GM23338 (cell line): ENCODE results near the gene EBF4. TPM values are rescaled to one million over a fixed set of nuclear protein-coding genes. Genes with fewer than 3 reads are reported as not detected.

Experiments
- ATAC-seq: fragments of 200-7000 bp; cut with Tn5 transposase; 3 replicates; pipeline ENCODE4 v1.9.1; 2020
- DNase-seq: peaks from one replicate; pipeline ENCODE4 v3.0.0-alpha.2; 2015; ENCODE audit warnings: low spot score
- H2AFZ ChIP-seq: fragments of 200-600 bp; sonication (generic); 2 replicates; pipeline ENCODE4 v1.8.0; 2016; ENCODE audit warnings: antibody characterized with exemption, mild to moderate bottlenecking, moderate library complexity
- H3F3A ChIP-seq: fragments of 200-600 bp; sonication (generic); replicated peaks from 2 replicates; pipeline ENCODE4 v1.8.0; 2017; ENCODE audit warnings: antibody characterized with exemption, mixed run types, low read depth
- H3K27ac ChIP-seq: fragments of 200-600 bp; sonication (generic); 2 replicates; pipeline ENCODE4 v1.6.1; 2016; ENCODE audit warnings: low read depth
- H3K27me3 ChIP-seq: fragments of 200-600 bp; sonication (generic); 2 replicates; pipeline ENCODE4 v1.8.0; 2016; ENCODE audit warnings: mild to moderate bottlenecking, mixed run types, moderate library complexity; ENCODE audit not compliant: insufficient read depth
- H3K36me3 ChIP-seq: fragments of 200-600 bp; sonication (generic); 2 replicates; pipeline ENCODE4 v1.8.0; 2016; ENCODE audit warnings: mild to moderate bottlenecking; ENCODE audit not compliant: insufficient read depth
- H3K4me1 ChIP-seq: fragments of 200-600 bp; sonication (generic); 2 replicates; pipeline ENCODE4 v1.8.0; 2016; ENCODE audit warnings: mild to moderate bottlenecking, moderate library complexity; ENCODE audit not compliant: insufficient read depth
- H3K4me2 ChIP-seq: fragments of 200-600 bp; sonication (generic); 2 replicates; pipeline ENCODE4 v1.7.1; 2017; ENCODE audit warnings: mixed run types
- H3K4me3 ChIP-seq: fragments of 200-600 bp; sonication (generic); 2 replicates; pipeline ENCODE4 v1.6.1; 2016; ENCODE audit warnings: mixed run types
- H3K79me2 ChIP-seq: fragments of 200-600 bp; sonication (generic); replicated peaks from 2 replicates; pipeline ENCODE4 v1.8.0; 2017; ENCODE audit warnings: mild to moderate bottlenecking; ENCODE audit not compliant: insufficient read depth
- H3K9me2 ChIP-seq: fragments of 200-600 bp; sonication (generic); 2 replicates; pipeline ENCODE4 v1.8.0; 2017; ENCODE audit not compliant: insufficient read depth
- H4K20me1 ChIP-seq: fragments of 200-600 bp; sonication (generic); replicated peaks from 2 replicates; pipeline ENCODE4 v1.8.0; 2017; ENCODE audit warnings: mild to moderate bottlenecking; ENCODE audit not compliant: insufficient read depth
- H3K27ac Mint-ChIP-seq: 2 replicates; pipeline ENCODE4 v1.8.0; 2020; ENCODE audit warnings: inconsistent platforms, mild to moderate bottlenecking, moderate library complexity, mixed read lengths
- H3K27me3 Mint-ChIP-seq: 3 replicates; pipeline ENCODE4 v1.8.0; 2022; ENCODE audit warnings: low read depth, mild to moderate bottlenecking, moderate library complexity, mixed read lengths, inconsistent platforms; ENCODE audit not compliant: insufficient read depth, poor library complexity
- H3K36me3 Mint-ChIP-seq: 3 replicates; pipeline ENCODE4 v1.8.0; 2021; ENCODE audit warnings: low read depth, mild to moderate bottlenecking, inconsistent platforms, moderate library complexity, mixed read lengths
- H3K4me1 Mint-ChIP-seq: 3 replicates; pipeline ENCODE4 v1.8.0; 2020; ENCODE audit warnings: mild to moderate bottlenecking, inconsistent platforms, mixed read lengths
- H3K4me3 Mint-ChIP-seq: 3 replicates; pipeline ENCODE4 v1.8.0; 2021; ENCODE audit warnings: moderate library complexity, mild to moderate bottlenecking, inconsistent platforms, mixed read lengths
- H3K9me3 Mint-ChIP-seq: 3 replicates; pipeline ENCODE4 v1.8.0; 2020; ENCODE audit warnings: moderate library complexity, mild to moderate bottlenecking, inconsistent platforms, mixed read lengths
- CREB1 ChIP-seq: fragments of 250-450 bp; sonication (Bioruptor Pico); IDR thresholded peaks from 2 replicates; pipeline ENCODE4 v1.5.0; 2020; ENCODE audit warnings: low read depth, mild to moderate bottlenecking, moderate library complexity
- ETS1 ChIP-seq: IDR thresholded peaks from 2 replicates; pipeline ENCODE4 v1.6.1; 2016; ENCODE audit warnings: antibody characterized with exemption
- EZH2 ChIP-seq: fragments of 200-600 bp; sonication (generic); IDR thresholded peaks from one replicate; pipeline ENCODE4 v1.8.0; 2017; ENCODE audit warnings: antibody characterized with exemption, mild to moderate bottlenecking, low read depth; ENCODE audit not compliant: unreplicated experiment
- EZH2phosphoT487 ChIP-seq: fragments of 200-600 bp; sonication (generic); IDR thresholded peaks from one replicate; pipeline ENCODE4 v1.8.1; 2018; ENCODE audit warnings: antibody characterized with exemption; ENCODE audit not compliant: unreplicated experiment
- JUNB ChIP-seq: IDR thresholded peaks from one replicate; pipeline ENCODE4 v1.6.1; 2016; ENCODE audit warnings: antibody characterized with exemption; ENCODE audit not compliant: unreplicated experiment
- NANOG ChIP-seq: IDR thresholded peaks from 2 replicates; pipeline ENCODE4 v1.6.1; 2016; ENCODE audit warnings: antibody characterized with exemption, borderline replicate concordance
- POLR2AphosphoS5 ChIP-seq: IDR thresholded peaks from 2 replicates; pipeline ENCODE4 v1.6.1; 2016; ENCODE audit warnings: antibody characterized with exemption, low read depth
- REST ChIP-seq: IDR thresholded peaks from one replicate; pipeline ENCODE4 v1.6.1; 2018; ENCODE audit warnings: antibody characterized with exemption; ENCODE audit not compliant: unreplicated experiment
- STAT1 ChIP-seq: IDR thresholded peaks from one replicate; pipeline ENCODE4 v1.6.1; 2016; ENCODE audit warnings: antibody characterized with exemption; ENCODE audit not compliant: unreplicated experiment
- ZNF114 ChIP-seq: fragments of 250-450 bp; sonication (Bioruptor Pico); IDR thresholded peaks from 2 replicates; pipeline ENCODE4 v1.5.0; 2020; ENCODE audit warnings: mild to moderate bottlenecking, moderate library complexity
- ZNF331 ChIP-seq: fragments of 250-450 bp; sonication (Bioruptor Pico); IDR thresholded peaks from 2 replicates; pipeline ENCODE4 v1.5.0; 2020; ENCODE audit warnings: low read depth, mild to moderate bottlenecking, moderate library complexity
- polyA plus RNA-seq: library from polyadenylated mRNA; unstranded; fragments of >200 nt; fragmentation: Nextera tagmentation; extraction: Ambion mirVana; gene quantifications from 2 replicates; pipeline ENCODE4 v1.2.1, GENCODE V29; 2016
- total RNA-seq: library from RNA; depleted of rRNA; stranded (reverse); fragments of >200 nt; shearing (Covaris generic); gene quantifications from 2 replicates; pipeline ENCODE4 v1.2.3, GENCODE V29; 2014
- TF ChIP-seq, protein P1 (sequence below): fragments of 250-450 bp; sonication (Bioruptor Pico); IDR thresholded peaks from 2 replicates; pipeline ENCODE4 v1.5.0; 2020; ENCODE audit warnings: mild to moderate bottlenecking, moderate library complexity
- TF ChIP-seq, protein P2 (sequence below), 2 experiments: fragments of 200-600 bp in 1 of 2; sonication (generic) in 1 of 2; conservative IDR thresholded peaks; 2 replicates each; pipeline versions ENCODE4 v1.5.1 to v1.6.1; 2016 to 2017; ENCODE audit warnings: antibody characterized with exemption in 2 of 2, low read depth in 2 of 2, mild to moderate bottlenecking in 2 of 2, moderate library complexity in 1 of 2

The EBF4 gene
- total and polyA plus RNA-seq, 2 experiments from 2014 or later, result 0.66 to 1.6 TPM

DNA sequence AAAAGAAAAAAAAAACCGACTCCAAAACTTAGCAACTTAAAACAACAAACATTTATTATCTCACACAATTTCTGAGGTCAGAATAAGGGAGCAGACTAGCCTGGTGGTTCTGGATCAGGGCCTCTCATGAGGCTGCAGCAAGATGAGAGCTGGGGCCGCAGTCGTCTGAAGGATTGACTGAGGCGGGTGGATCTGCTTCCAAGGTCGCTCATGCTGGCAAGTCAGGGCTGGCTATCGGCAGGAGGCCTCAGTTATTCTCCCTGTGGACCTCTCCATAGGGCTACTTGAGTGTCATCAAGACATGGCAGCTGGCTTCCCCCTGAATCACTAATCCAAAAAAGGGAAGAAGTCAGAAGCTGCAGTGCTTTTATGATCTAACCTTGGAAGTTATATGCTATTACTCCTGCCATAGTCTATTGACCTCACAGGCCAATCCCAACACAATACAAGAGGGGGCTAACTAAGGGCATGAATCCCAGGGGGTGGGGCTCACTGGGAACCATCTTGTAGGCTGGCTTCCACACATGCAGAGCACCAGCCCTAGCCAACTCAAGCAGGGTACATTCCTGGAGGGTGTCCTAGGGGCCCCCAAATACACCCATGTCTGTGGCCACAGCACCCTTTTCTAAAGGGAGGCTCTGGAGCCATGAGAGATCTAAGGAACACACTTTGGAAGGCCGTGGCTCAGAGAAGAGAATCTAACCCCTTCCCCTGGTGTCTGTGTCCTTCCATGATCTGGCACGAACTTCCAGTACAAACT lies 11.3 kb downstream of the EBF4 start:
- H3K36me3 ChIP-seq, result no peaks in the 10 kb centered on the region
- H3K36me3 Mint-ChIP-seq, result no peaks in the 10 kb centered on the region
- no peak overlapping the region for H3K4me2 ChIP-seq
- H3K9me3 Mint-ChIP-seq, result no peaks in the 10 kb centered on the region; the same call in 2 of the 3 replicates
- ATAC-seq (no peak), DNase-seq (no peak)
- peaks cover 85% of the 10 kb centered on the region for H3K27me3 ChIP-seq
- no peak overlapping the region for H2AFZ ChIP-seq
- H3K79me2 ChIP-seq, result no peaks in the 10 kb centered on the region
- H3K27ac ChIP-seq, result no peak overlapping the region
- TF ChIP-seq, protein P1, sequence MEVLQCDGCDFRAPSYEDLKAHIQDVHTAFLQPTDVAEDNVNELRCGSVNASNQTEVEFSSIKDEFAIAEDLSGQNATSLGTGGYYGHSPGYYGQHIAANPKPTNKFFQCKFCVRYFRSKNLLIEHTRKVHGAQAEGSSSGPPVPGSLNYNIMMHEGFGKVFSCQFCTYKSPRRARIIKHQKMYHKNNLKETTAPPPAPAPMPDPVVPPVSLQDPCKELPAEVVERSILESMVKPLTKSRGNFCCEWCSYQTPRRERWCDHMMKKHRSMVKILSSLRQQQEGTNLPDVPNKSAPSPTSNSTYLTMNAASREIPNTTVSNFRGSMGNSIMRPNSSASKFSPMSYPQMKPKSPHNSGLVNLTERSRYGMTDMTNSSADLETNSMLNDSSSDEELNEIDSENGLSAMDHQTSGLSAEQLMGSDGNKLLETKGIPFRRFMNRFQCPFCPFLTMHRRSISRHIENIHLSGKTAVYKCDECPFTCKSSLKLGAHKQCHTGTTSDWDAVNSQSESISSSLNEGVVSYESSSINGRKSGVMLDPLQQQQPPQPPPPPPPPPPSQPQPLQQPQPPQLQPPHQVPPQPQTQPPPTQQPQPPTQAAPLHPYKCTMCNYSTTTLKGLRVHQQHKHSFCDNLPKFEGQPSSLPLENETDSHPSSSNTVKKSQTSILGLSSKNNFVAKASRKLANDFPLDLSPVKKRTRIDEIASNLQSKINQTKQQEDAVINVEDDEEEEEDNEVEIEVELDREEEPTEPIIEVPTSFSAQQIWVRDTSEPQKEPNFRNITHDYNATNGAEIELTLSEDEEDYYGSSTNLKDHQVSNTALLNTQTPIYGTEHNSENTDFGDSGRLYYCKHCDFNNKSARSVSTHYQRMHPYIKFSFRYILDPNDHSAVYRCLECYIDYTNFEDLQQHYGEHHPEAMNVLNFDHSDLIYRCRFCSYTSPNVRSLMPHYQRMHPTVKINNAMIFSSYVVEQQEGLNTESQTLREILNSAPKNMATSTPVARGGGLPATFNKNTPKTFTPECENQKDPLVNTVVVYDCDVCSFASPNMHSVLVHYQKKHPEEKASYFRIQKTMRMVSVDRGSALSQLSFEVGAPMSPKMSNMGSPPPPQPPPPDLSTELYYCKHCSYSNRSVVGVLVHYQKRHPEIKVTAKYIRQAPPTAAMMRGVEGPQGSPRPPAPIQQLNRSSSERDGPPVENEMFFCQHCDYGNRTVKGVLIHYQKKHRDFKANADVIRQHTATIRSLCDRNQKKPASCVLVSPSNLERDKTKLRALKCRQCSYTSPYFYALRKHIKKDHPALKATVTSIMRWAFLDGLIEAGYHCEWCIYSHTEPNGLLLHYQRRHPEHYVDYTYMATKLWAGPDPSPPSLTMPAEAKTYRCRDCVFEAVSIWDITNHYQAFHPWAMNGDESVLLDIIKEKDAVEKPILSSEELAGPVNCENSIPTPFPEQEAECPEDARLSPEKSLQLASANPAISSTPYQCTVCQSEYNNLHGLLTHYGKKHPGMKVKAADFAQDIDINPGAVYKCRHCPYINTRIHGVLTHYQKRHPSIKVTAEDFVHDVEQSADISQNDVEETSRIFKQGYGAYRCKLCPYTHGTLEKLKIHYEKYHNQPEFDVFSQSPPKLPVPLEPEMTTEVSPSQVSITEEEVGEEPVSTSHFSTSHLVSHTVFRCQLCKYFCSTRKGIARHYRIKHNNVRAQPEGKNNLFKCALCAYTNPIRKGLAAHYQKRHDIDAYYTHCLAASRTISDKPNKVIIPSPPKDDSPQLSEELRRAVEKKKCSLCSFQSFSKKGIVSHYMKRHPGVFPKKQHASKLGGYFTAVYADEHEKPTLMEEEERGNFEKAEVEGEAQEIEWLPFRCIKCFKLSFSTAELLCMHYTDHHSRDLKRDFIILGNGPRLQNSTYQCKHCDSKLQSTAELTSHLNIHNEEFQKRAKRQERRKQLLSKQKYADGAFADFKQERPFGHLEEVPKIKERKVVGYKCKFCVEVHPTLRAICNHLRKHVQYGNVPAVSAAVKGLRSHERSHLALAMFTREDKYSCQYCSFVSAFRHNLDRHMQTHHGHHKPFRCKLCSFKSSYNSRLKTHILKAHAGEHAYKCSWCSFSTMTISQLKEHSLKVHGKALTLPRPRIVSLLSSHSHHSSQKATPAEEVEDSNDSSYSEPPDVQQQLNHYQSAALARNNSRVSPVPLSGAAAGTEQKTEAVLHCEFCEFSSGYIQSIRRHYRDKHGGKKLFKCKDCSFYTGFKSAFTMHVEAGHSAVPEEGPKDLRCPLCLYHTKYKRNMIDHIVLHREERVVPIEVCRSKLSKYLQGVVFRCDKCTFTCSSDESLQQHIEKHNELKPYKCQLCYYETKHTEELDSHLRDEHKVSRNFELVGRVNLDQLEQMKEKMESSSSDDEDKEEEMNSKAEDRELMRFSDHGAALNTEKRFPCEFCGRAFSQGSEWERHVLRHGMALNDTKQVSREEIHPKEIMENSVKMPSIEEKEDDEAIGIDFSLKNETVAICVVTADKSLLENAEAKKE (CRISPR knock-in tag), result no peak
- no peak for TF ChIP-seq REST
- no peak for TF ChIP-seq ZNF331
- TF ChIP-seq NANOG, result no peak
- TF ChIP-seq POLR2AphosphoS5, result no peak
- no peak for TF ChIP-seq EZH2
- TF ChIP-seq JUNB, result no peak
- no peak for TF ChIP-seq ETS1
- no peak for TF ChIP-seq EZH2phosphoT487
- TF ChIP-seq STAT1, result no peak
- TF ChIP-seq ZNF114 (CRISPR knock-in tag), result no peak
- TF ChIP-seq, protein P2, sequence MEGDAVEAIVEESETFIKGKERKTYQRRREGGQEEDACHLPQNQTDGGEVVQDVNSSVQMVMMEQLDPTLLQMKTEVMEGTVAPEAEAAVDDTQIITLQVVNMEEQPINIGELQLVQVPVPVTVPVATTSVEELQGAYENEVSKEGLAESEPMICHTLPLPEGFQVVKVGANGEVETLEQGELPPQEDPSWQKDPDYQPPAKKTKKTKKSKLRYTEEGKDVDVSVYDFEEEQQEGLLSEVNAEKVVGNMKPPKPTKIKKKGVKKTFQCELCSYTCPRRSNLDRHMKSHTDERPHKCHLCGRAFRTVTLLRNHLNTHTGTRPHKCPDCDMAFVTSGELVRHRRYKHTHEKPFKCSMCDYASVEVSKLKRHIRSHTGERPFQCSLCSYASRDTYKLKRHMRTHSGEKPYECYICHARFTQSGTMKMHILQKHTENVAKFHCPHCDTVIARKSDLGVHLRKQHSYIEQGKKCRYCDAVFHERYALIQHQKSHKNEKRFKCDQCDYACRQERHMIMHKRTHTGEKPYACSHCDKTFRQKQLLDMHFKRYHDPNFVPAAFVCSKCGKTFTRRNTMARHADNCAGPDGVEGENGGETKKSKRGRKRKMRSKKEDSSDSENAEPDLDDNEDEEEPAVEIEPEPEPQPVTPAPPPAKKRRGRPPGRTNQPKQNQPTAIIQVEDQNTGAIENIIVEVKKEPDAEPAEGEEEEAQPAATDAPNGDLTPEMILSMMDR (conservative IDR thresholded peaks at IDR 0.05; ENCODE audit: low read depth in 2 of 2), result no peak
- TF ChIP-seq CREB1, result no peak
- H4K20me1 ChIP-seq, result peaks cover 3% of the 10 kb centered on the region; the same call in 1 of the 2 replicates
- no peak overlapping the region for H3K27ac Mint-ChIP-seq
- H3K4me1 Mint-ChIP-seq, result peaks cover 49% of the 10 kb centered on the region
- H3K4me3 ChIP-seq, result no peak overlapping the region
- H3K4me3 Mint-ChIP-seq, result no peak overlapping the region
- H3K9me2 ChIP-seq, result no peaks in the 10 kb centered on the region
- peaks cover 54% of the 10 kb centered on the region for H3K27me3 Mint-ChIP-seq
- peaks cover 51% of the 10 kb centered on the region for H3K4me1 ChIP-seq
- H3F3A ChIP-seq, result no peaks in the 10 kb centered on the region
